ENCODE data around the gene SIRT7.

Gene SIRT7, protein sequence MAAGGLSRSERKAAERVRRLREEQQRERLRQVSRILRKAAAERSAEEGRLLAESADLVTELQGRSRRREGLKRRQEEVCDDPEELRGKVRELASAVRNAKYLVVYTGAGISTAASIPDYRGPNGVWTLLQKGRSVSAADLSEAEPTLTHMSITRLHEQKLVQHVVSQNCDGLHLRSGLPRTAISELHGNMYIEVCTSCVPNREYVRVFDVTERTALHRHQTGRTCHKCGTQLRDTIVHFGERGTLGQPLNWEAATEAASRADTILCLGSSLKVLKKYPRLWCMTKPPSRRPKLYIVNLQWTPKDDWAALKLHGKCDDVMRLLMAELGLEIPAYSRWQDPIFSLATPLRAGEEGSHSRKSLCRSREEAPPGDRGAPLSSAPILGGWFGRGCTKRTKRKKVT

GRCh38 chr17:81917565-81918332 lies at the start of gene SIRT7:
TSS of gene SIRT7 (minus strand) at chr17:81918176. CDS start at chr17:81918131, 45 bp downstream.
- peak; percentile 9 for DNase-seq

- no peak for DNase-seq
Observed at GRCh38 chr17:81967244-81967532, 49.2 kb upstream of the SIRT7 start.

- DNase-seq: no peak
Observed at GRCh38 chr17:81966343-81967243, 48.6 kb upstream of the SIRT7 start.

DNA sequence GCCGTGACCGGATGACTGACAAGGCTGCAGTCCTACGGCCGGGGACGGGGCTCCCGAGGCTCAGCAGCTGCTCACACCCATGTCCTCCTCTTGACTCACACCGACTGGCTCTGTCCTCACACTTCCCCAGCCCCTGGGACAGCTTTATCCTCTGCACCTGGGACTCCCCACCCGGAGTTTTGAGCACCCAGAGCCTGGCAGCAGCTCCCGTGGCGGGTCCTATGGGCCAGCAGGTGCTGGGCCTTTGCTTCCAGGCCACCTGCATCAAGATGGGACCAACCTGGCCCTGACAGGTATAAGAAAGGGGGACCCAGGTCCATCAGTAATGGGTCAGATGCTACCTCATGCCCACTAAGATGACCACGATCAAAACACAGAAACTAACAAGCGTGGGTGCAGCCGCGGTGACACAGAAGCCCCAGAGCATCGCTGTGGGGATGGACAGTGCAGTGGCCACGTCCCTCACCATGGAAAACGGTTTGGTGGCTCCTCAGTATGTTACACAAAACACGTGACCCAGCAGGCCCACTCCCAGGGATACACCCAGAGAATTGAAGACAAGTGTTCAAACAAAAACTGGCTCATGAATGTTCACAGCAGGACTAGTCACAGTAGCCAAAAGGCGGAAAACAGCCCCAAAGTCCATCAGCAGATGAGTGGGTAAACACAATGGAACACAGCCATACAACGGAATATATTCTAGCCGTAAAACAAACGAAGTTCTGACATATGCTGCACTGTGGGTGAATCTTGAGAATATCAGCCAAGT lies 46.3 kb upstream of the SIRT7 start:
- DNase-seq: no peak

DNA sequence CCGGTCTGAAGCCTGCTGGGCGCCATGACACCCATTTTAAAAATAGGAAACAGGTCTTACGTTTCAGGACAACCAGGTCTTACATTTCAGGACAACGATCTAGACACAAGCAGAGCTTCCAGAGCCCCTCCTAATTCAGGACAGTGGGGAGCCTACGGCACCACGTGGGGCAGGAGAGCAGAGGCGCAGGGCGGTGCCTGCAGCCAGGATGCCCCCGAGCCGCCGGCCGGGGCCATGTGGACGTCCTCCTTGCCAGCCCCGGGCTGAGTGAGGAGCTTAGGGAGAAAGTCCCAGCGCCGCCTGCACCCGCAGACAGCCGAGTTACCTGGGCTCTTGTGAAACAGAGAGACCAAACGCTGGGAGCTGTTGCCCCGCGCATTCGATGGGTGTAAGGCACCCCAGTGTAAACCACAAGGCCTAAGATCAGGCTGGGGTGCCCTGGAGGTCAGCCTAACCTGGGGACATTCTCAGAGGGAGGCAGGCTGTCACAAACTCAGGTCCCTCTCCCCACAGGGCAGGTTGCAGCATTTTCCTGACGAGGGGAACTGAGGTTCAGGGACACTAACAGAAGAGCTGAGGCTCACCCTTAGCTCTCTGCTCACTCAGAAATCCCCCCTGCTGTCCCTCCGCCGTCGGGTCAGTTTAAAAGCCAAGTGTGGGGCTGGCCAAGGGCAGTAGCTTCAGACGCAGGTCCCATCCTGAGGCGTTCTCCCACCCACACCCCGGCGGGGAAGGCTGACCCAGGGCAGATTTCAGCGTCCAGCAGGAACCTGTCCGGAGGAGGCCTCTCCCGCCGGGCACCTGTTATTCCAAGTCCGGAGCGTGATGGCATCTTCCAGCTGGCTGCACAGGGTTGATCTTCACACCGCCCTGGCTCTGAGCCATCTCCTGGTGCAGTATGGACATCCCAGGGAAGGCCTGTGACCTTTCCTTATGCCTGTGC lies 44.8 kb upstream of the SIRT7 start:
- no peak for DNase-seq

- no peak for DNase-seq
Observed at GRCh38 chr17:81961521-81962498, 43.8 kb upstream of the SIRT7 start.

- no peak for DNase-seq
Observed at GRCh38 chr17:81961087-81961511, 43.1 kb upstream of the SIRT7 start, which contains the start of gene NOTUM. TSS of gene NOTUM (minus strand) at chr17:81961187. CDS start at chr17:81960909, 278 bp downstream.

DNA sequence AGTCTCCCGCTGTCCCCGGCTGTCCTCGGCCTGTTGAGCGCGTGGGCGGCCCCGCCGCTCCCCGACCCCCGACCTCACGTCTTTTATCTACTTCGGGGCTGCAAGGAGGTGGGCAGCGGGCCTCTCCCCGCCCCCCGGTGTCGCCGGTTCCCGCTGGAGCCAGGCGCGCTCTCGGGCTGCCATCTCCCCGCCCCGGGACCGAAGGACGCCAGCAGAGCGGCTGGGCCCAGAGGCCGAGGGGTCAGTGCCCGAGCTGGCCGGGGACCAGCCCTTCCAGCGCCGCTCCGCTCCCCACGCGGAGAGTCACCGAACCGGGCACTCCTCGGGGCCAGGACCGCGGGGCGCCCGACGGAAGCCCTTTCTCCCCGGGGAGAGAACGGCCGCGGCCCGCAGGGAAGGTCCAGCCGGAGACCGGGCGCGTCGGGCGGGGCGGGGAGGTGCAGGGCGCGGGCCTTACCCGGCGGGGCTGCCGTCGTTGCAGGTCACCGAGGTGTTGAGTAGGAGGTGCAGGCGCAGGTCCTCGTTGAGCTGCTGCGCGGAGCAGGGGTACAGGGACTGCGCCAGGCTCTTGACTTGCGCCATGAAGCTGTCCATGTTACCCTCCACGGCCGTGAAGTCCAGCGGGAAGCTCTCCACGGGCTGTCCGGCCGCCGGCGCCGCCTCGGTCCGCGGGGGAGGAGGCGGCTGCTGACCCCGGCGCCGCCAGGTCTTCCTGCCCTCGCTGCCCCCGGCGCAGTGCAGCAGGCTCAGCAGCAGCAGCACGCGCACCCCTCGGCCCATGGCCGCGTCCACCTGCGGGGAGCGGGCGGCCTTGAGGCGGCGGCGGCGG lies 42.4 kb upstream of the SIRT7 start:
- DNase-seq: no peak

GRCh38 chr17:81959362-81960129 lies 41.6 kb upstream of the SIRT7 start:
- DNase-seq: no peak

DNA sequence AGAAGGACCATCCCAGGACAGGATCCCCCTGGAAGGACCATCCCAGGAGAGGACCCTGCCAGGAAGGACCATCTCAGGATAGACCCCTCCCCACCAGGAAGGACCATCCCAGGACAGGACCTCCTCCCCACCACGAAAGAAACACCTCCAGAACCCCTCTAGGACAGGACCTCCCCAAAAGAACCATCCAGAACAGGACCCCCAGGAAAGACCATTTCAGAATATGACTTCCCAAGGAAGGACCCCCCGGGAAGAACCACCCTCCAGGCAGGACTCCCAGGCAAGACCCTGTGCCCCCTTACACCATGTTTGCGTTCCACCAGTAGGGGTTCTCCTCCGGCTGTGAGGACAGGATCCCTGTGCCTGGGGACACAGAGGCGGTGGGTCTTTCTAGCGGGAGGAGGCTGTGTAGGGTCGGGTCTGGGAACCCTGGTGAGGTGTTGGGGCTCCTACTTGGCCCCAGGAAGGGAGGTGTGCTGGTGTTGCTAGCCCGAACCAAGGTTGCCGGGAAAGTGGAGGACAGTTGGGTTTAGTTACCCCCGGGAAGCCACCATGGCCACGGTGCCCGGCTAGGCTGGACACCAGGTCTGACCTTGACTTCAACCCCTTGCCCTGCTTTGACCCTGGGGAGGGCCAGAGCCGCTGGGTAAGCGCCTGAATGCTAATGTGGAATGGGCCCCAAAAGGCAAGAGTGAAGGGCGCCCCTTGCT lies 40.8 kb upstream of the SIRT7 start:
- DNase-seq: no peak

GRCh38 chr17:81957691-81958432 lies 39.9 kb upstream of the SIRT7 start:
- no peak for DNase-seq

- DNase-seq: no peak
Observed at GRCh38 chr17:81956607-81957589, 38.9 kb upstream of the SIRT7 start.

DNA sequence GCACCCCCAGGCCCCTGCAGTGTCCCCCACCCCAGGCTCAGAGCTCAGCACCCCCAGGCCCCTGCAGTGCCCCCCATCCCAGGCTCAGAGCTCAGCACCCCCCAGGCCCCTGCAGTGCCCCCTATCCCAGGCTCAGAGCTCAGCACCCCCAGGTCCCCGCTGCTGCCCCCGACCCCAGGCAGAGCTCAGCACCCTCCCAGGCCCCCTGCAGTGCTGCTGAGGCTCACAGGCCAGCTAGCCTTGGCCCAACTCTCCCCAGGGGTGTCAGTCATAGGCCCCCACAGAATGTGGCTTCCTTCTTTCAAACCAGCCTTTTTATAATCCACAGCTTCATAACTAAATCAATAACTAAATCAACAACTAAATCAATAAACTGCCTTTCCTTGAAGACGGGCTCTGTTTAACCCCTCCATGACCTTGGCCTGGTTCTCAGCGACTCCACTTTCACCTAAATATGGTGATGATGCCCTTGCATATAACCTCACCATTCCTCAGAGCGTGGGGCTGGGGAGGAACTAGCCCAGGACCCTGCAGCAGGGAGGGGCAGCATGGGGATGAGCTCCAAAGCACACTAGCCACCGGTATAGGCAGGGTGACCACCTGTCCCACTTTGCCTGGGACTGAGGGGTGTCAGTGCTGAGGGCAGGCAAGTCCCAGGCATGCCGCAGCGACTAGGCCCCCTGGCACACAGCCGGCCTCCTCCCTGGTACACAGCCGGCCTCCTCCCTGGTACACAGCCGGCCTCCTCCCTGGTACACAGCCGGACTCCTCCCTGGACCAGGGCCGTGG lies 38.0 kb upstream of the SIRT7 start:
- no peak for DNase-seq

GRCh38 chr17:81955058-81955681 lies 37.2 kb upstream of the SIRT7 start:
- DNase-seq: no peak

All from NCI-H187 treated with DMSO at 0.1 percent for 48 hours (cell line).